GM18511 (cell line): Measurements from ENCODE around the gene PITX1.

ENCODE experiments used
- ATAC-seq: cut with Tn5 transposase; IDR thresholded peaks from one replicate; pipeline ENCODE4 v1.9.1; 2021; ENCODE audit warnings: mild to moderate bottlenecking, moderate library complexity; ENCODE audit not compliant: unreplicated experiment

PITX1 gene

DNA sequence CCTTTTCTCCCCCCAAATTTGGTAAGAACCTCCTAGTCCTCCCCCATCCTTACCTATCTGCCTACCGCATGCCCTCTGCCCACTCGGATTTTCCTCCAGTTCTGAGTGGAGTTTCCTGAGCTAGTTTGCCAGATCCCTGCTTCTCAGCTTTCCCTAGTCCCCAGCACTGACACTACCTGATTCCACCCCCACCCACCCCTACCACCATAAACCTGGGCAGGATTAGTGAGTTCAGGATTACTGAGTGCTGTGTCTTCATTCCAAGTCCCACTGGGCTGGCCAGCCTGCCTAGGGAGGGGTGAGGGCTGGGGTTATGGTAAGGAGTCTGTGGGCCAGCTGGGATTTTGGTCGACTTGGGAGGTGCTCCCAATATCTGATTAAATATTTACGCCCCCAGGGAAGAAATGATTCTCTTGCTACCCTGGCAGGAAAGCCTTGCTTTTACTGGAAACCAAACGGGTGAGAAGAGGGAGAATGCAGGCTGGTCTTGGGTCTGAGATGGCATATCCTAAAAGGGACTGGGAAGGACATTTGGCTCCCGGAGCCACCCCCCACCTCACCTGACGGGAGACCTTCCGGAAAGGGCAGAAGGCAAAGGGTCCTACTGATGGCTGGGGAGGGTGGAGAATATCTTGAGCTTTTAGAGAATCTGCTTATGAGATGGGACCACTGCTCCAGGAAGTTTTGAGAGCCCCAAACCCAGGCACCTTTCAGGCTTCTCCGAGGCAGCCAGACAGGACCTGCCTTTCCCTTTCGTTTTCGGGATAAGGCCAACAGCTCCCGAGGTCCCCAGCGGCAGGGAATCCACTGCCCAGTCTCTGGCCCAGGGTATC is 3.7 kb downstream of the PITX1 start:
- peak; percentile 7 for ATAC-seq

DNA sequence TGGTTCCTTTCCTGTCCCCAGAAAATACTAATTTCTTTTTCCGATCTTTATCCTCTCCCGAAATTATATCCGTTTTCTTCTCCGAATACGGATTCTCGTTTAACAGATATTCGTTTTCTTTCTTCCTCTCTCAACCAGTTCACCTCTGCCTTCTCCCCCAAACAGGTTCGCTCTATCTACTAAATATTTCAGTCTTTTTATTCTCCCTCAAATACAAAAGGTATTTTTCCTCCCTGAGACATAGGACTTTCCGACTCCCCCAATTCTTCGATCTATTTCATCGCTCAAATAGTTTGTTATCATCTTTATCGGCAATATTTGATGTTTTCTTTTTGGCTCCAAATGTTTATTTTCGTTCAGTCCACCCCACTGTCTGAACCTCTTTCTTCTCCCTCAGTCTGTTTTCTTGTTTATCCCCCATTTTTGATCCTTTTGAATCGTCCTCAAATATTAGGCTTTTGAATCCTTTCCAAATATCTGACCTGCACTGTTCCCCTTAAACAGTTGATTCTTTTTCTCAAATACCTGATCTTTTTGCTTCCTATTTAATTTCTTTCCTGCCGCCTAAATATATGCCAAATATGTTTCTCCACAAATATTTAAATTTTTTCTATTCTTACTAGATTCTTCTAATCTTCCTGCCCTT is 4.4 kb downstream of the PITX1 start:
- no peak for ATAC-seq

DNA sequence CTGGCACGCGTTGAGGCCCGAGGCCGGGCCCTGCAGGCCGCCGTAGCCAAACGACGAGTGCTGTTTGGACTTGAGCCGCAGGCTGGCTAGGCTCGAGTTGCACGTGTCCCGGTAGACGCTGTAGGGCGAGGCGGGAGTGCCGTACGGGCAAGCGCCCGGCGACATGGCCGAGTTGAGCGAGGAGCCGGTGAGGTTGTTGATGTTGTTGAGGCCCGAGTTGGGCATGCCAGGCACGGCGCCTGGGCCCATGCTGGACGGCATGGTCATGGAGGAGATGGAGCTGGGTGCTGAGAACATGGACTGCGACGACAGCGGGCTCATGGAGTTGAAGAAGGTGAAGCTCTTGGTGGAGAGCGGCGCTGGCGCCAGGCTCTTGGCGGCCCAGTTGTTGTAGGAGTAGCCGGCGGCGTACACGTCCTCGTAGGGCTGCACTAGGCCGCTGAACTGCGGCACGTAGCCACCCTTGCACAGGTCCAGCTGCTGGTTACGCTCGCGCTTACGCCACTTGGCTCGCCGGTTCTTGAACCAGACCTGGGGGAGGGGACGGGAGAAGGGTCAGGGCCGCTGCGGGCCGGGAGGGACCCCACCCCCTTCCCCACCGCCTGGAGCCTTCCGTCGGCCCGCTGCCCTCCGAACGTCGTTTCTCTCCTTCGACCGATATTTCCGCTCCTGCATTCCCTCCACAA is 5.1 kb downstream of the PITX1 start:
- no peak for ATAC-seq

DNA sequence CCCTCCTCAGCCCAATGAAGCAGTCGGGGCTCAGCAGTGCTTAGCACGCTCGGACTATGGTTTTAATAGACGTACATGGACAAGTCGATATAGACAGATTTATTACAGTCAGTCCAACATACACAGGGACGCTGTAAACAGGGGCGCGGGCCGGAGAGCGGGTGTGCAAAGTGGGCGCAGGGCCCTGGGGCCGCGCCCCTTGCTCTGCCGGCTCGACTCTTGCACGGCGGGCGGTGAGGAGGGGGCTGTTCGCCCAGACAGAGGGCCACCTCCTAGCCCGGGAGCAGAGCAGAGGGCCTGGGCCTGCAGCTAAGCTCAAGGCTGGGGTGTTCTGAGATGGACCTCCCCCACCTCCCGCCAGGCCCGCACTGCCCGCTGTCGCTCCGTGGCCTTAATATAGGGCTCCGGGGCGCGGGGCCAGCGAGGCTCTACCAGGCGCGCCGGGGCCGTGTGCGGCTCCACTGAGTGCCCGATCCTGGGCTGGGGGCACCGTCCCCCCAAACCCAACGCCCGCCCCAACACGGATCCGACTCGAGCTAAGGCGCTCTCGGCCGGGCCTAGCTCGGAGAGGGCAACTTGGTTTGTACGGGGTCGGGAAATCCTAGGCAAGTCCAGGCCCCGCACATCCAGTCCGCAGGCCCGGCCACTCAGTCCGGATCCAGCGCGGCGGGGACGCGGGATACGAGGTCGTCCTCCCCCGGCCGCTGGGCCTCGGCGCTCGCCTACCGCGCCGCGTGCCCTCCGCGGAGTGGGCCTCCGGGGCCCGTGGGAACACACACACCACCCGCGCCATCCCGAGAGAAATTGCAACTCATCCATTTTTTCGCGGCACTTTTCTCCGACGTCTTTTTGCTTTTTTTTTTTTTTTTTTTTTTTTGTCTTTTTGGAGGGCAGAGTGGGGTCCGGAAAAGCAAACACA is 6.1 kb downstream of the PITX1 start:
- ATAC-seq, result no peak

DNA sequence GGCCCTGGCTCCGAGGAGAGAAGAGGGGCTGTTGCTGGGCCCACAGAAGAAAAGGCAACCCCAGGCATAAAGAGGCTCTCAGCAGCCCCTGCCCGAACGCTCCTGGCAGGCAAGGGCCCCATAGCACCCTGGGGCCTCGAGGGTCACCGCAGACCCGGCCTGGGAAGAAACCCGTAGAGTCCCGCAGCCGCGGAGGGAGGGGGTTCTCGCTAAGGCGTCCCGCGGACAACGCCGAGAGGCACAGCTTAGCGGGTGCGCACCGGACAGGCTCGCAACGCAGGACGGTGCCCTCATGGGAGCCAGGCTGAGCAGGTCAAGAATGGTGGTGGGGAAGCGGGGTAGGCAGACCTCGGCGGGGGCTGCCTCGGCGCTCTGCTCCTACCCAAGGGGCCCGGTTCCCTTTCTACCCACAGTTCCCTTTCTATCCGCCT is 6.7 kb downstream of the PITX1 start:
- no peak for ATAC-seq

DNA sequence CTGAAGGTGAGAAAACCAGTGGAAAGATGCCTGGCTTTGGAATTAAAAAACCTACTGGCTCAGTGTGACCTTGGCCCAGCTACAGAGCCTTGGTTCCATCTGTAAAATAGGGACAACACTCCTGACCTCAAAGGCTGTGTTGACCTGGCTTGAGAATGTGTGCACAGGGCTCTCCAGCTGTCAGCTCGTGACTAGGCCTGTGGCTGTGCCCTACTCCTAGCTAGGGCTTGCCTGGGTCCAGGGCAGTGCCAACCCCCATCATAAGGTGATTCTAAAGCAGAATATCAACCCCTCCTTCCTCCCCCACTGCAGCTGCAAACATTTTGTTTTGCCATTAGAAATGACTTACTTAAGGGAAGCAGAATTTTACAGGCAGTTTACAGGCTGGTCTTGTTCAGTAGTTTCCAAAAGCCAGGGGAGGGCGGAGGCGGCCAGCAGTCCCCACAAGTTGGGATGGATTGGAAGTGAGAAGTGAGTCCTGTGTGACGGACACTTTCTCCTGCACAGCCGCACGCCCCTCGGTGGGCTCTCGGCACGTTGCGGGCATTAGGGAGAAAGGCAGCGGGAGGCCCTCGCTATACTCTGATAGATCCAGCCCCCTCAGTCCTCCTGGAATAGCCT is 7.3 kb downstream of the PITX1 start:
- no peak for ATAC-seq

DNA sequence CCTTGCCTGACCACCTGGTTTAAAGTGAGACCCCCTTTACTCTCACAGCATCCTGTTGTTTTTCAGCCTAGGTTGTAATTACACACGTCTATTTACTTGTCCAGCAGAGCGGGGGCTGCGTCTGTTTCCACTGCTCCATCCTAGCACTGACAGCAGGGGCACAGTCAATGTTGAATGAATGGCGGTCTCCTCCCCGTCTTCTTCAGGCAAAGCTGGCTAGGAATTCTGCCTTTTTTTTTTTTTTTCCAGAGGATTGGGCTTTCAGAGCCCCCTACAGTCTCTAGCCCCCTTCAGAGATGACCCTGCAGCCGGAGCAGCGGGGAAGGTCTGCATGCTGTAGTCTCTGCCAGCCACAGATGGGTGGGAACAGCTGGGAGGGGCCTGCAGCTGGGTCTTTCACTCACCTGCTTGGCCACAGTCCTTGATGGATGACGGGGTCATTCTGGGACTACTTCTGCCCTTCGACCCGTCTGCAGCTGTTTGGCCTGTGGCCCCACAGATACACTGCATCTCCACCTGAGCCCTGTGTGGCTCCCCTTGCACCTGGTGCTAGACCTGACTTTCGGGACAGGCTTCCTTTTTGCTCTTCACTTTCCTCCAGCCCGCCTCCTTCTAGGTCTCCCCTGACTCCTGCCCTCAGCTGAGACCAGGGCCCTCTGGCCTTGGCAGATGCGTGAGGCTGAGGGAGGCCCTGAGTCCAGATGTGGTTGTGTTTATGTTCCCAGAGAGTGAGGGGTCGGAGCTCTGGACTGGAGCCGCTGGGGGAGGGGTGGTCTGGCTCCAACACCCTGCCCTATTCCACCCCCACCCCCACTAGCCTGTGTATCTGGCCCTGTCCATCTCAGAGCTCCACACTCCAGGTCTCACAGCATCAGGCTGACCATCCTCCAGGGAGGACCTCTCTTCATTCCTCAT is 8.0 kb downstream of the PITX1 start:
- no peak for ATAC-seq

DNA sequence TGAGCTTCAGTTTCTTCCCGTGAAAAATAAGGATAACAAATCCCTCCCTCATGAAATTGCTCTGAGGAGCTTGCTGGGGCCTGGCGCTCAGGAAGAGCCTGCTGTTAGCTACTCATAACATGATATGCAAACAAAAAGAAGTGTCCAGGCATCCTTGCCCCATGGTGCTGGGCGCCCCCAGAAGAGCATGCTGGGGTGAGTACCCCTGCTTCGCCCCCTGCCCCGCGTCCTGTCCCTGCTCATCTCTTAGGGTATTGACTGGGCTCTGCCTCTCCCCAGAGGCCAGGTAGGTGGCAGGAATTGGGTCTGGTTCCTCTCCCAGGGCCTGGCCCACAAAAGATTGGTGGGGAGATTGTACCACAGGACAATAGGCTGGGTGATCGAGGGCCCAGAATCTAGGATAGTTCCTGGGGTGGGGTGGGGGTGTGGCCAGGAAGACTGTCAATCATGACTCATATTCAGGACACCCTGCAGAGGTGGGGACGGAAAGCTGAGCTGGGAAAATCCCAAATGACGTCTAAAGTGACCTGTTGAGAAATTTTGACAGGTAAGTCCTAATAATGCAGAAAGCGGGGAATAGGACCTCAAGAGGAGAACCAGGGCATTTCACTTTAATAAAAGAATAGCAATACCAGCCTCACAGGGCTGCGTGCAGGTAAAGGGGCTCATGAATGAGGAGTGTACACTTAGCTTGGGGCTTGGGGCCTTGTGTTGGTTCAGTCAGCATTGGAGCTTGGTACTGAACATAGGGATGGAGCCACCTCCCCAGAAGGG is 8.9 kb downstream of the PITX1 start:
- ATAC-seq, result no peak

DNA sequence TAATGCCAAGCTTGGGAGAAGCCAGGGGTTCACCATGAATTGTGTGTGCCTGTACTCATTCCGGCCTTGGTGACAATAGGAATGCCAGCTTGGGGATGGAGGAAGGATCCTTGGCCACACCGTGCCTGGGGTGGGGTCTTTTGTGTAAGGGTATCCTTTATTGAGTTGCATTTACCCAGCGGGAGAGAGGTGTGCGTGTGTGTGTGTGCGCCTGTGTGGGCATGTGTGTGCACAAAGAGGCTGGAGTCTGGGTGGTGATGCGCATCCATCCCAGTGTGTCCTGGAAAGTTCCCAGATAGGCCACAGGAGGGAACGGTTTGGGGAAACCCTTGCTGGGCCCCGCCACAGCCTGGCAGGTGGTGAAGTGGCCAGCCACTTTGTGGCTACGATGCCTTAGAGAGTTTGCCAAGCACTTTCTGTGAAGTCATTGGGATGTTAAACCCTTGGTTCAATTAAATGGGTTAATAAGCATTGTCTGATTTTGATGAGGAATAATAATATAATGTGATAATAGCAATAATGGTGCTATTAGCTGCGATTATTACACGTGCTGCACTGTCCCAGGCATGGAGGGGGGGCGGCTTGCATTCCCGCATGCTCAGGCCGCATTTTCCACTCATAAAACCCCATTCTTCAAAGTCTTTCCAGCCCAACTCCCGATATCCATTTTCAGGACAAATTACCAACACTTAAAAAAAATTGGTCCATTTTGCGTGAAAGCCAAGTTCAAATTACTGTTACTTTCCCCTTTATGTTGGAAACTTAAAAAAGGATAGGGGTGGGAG is 13.7 kb downstream of the PITX1 start:
- no peak for ATAC-seq

DNA sequence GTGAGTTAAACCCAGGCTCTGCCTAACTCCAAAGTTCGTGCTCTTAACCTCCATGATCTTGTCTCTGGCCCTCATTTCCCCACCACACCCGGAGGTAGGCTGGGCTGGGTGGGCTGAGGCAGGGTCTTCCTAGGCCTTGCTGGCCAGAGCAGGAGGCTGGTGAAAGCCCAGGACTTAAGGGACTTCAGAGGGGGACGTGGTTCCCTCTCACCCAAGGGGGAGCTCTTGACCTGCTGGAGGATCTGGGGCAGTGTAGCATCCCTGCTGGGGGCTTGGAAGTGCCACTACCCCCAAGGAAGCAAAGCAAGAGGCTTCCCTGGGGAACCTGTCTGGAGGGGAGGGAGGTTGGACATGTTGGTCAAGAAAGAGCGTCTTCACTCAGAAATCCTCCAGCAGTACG is 14.7 kb downstream of the PITX1 start:
- ATAC-seq, result no peak

DNA sequence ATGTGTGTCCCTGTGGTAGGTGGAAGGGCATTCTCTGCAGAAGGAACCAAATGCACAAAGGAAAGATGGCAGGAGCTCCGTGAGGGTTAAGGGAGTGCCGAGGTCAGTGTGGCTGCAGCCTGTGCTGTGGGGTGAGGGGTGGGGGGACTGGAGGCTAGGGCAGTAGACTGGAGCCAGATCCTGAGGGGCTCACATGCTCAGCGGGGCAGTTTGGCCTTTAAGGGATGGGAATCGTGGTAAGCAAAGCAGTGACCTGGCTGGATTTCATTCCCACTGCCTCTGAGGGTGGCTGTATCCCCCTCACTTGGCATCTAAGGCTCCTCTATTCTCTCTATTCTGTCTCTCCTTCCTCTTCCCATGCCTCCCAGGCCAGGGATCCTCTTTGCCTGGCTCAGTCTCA is 15.6 kb downstream of the PITX1 start:
- ATAC-seq, result no peak

DNA sequence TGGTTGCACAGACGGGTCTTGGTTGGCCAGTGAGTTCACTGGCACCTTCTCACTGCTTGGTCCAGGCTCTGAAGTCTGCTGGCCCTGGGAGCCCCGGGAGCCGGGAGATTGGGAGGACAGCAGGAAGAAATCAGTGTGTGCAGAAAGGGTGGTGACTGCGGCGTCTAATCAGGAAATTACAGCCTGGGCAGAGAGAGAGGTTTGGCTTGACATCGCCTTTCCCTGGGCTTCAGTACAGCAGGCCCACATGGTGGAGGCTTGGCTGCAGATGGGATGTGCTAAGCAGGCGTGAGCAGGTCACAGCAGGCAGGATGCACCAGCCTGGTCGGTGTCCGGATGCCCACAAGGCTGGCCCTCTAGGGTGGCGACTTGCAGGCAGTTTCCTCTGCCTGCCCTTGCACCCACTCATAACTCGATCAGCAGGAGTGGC is 17.2 kb downstream of the PITX1 start:
- no peak for ATAC-seq

DNA sequence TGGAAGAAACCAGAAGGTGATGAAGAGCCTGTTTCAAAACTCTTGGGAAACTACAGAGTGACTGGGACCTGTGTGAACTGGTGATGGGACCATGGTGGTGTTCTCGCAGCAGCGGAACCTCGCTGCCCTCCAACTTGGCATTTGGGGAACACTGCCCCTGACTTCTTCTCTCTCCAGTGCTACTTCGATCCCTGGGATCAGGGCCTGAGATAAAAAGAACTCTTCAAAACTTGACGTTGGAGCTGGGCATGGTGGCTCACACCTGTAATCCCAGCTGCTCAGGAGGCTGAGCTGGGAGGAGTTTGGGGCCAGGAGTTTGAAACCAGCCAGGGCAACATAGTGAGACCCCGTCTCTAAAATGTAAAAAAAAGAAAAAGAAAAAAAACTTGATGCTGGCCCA is 18.1 kb downstream of the PITX1 start:
- no peak for ATAC-seq

DNA sequence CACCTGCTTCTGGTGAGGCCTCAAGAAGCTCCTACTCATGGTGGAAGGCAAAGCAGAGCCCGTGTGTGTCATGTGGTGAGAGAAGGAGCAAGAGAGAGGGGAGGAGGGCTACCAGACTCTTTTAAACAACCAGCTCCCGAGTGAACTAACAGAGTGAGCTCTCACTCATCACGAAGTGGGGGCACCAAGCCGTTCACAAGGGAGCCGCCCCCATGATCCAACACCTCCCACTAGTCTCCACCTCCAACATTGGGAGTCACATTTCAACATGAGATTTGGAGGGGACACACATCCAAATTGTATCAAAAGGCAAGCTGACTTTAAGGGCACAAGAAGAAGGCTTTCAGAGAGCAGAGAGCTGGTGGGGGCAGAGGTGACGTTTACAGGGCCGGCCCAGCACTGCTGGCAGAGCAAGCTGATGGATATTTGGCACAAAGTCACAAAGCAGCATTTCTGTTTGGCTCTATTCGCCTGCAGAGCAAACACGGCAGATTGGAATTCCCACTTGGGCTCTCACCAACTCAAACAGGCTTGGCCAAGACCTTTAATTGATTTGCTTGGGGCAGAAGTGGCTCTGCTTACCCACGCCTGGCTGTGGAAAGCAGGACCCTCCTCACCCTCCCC is 20.0 kb downstream of the PITX1 start:
- ATAC-seq, result no peak

DNA sequence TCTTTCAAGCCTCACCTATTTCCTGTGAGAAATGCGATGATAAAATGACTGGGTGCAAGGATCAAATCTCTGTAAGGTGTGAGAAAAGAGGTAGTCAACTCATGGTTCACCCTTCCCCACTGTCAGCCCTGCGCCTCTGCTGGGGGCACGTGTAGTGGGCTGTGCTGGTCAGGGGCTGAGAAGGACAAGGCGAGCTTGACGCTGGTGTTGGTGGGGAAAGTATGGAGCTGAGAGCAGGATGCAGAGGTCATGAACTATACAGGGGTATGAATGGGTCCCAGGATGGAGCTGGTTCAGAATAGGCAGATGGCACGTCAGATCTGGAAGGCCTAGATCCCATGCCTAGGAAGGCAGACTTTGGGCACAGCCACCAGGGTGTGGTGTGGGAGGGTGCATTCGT is 20.6 kb downstream of the PITX1 start:
- ATAC-seq, result no peak

DNA sequence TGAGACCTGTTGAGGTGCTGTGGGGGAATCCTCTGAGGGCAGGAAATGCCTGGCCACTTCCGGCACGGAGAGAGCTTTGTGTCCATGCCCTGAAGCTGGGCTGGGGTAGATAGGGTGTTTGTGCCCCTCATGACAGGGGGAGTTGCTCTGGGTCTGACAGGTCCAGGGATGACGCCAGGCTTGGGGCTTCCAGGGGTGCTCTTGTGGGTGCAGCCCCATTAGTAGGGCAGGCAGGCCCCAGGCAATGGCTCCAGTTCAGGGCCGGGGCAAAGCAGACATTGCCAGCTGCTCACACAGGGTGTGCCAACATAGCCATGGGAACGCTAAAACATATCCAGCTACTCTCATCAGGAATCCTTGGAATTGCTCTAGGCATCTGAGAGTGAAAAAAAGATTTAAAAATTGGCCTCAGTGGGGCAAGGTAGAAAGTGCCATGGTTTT is 21.1 kb downstream of the PITX1 start:
- no peak for ATAC-seq

DNA sequence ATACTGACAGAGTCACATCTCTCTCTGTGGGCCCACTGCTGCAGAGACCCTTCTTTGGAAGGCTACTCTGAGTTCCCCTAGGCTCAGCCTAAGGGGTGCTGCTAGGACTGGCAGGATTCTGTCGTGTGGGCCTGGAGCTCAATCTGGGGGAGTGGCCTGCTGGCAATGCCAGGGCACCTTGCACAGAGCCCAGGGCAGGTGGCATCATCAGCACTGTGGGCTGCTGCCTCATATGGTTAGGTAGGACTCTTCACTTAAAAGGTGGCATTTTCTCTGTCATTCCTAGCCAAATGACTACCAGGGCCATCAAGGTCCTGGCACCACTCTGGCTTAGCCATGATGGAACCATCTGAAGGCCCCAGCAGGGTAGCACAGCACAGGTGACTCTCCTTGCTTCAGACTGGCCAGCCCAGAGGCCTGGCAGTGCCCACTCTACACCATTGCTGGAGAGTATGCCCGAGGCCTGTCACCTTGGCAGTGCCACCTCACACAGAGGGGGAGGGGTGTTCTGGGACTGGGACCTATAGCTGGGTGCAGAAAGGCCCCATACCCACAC is 21.9 kb downstream of the PITX1 start:
- no peak for ATAC-seq
